Activated naive CD4-positive, alpha-beta T cell treated with anti-CD3 and anti-CD28 coated beads, Interleukin-2, amount 50 U/mL, for 72 hours (primary cell): ENCODE measurements around the gene RPS23. TPM values are rescaled to one million over a fixed set of nuclear protein-coding genes. Genes with fewer than 3 reads are reported as not detected.
"Not testable (repeated sequence)": the region's sequence is repeated elsewhere in the genome, so short reads cannot be mapped to it uniquely, and the experiment has no call there.

Source experiments
- ATAC-seq, 2 donors: fragments of 150-1000 bp; cut with Tn5 transposase; 2 replicates each; pipeline ENCODE4 v1.10.0; 2021; ENCODE audit warnings: mild to moderate bottlenecking in 2 of 2, moderate library complexity in 2 of 2
- DNase-seq, 2 donors: peaks; one replicate each; pipeline ENCODE4 v3.0.0; 2021 to 2022; ENCODE audit warnings: low spot score in 2 of 2
- H3K27ac Mint-ChIP-seq, 2 donors: one replicate each; pipeline ENCODE4 v1.8.0; 2022; ENCODE audit warnings: mild to moderate bottlenecking in 2 of 2, mixed read lengths in 2 of 2
- H3K36me3 Mint-ChIP-seq, 2 donors: one replicate each; pipeline ENCODE4 v1.8.0; 2022; ENCODE audit warnings: mixed read lengths in 2 of 2
- H3K9me3 Mint-ChIP-seq, 2 donors: one replicate each; pipeline ENCODE4 v1.8.0; 2022; ENCODE audit warnings: mixed read lengths in 2 of 2
- total RNA-seq, 2 donors: library from RNA; stranded (reverse); gene quantifications; one replicate each; pipeline ENCODE4 v1.2.3, GENCODE V29; 2022

The RPS23 gene
- total RNA-seq, 2 donors from 2014 or later = 2,960 to 3,243 TPM

DNA sequence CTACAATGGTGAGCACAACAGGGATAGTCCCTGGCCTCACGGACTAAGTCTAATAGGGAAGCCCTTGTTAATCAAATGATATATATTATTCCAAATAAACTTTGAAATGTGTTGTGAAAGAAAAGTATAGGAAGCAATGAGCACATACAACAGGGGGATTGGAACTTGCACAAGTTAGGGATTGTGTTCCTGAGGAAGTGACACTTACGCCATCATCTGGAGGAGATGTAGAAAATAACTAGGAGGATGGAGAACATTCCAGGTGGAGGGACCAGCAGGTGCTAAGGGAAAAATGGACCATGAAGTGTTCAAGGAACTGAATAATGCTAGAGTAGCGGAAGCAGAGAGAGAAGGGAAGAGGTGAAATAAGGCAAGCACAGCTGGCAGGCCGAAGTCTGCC is 18.8 kb upstream of the RPS23 start:
- ATAC-seq (no peak), DNase-seq (no peak)
- H3K9me3 Mint-ChIP-seq = peaks cover 0 to 5% of the 10 kb centered on the region in 2 donors
- peaks cover 0 to 6% of the 10 kb centered on the region in 2 donors for H3K36me3 Mint-ChIP-seq
- no peak overlapping the region for H3K27ac Mint-ChIP-seq

DNA sequence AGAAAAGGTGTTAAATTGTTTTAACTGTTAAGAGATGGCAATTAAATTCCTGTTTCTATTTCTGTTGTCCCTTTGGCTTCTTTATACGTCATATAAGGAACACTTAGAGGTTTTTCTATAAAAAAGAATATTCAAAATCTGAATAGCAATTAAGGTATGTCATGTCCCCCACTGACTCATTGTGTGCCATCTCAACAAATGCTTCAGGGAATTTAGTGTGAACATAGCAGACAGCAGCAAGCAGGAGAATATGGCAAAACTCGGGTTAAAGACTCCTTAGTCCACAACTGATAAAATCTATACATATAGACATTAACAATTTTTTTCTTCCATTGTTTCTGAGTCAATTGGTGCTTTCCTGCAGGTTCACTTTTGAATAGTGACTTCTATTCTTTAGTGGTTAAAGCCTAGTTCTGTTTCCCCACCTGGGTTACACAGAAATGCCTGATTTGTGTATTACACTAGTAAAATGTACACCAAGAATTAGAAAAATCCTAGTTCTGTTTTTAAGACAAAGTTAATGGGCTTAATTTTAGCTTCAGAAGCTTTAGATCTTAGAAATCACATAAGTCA is 17.9 kb upstream of the RPS23 start:
- peak in 1 of 2 donors; percentile 85 for ATAC-seq
- DNase-seq = no peak
- peaks cover 0 to 5% of the 10 kb centered on the region in 2 donors for H3K9me3 Mint-ChIP-seq
- no peak overlapping the region for H3K27ac Mint-ChIP-seq
- H3K36me3 Mint-ChIP-seq = peaks cover 0 to 6% of the 10 kb centered on the region in 2 donors

DNA sequence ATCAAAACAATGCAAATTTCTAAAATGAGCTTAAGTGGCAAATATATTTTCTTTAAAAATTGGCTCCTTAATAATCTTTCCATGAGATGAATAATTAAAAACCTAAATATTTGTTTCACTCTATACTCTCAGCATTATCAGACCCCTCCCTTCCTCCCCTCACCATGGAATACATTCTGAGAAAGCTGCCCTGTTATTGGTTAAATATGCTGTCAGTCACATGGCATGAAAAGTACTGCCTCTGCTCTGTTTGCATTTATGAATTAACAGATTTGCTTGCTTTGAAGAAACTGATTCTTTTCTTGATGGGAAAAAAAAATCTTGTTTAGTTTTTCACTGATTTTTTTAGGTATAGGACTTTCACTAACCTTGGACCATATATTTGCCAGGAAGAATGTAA is 17.0 kb upstream of the RPS23 start:
- DNase-seq = no peak
- Mint-ChIP-seq H3K27ac (no peak overlapping the region), H3K36me3 (peaks cover 0 to 6% of the 10 kb centered on the region in 2 donors), H3K9me3 (peaks cover 0 to 5% of the 10 kb centered on the region in 2 donors)
- ATAC-seq = no peak

DNA sequence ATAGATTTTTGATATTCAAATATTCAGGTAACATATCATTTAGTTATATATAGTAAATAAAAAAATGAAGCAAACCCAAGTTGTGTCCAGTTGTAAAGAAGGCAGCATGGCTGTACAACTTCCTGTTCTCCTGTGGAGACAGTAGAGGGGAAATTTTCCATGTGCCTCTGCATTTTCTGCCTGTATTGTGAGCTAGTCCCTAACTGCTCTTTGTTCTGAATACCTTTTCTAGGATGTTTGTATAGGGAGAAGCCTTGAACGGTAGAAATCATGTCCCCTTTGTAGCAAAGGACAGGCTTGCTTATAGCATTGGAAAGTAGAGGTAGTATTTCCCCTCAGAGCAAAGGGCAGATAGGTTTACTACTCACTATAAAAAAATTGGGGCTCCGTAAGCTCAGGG is 13.3 kb upstream of the RPS23 start:
- no peak for DNase-seq
- Mint-ChIP-seq H3K27ac (no peak overlapping the region), H3K36me3 (no peaks in the 10 kb centered on the region), H3K9me3 (no peaks in the 10 kb centered on the region)
- ATAC-seq = no peak

DNA sequence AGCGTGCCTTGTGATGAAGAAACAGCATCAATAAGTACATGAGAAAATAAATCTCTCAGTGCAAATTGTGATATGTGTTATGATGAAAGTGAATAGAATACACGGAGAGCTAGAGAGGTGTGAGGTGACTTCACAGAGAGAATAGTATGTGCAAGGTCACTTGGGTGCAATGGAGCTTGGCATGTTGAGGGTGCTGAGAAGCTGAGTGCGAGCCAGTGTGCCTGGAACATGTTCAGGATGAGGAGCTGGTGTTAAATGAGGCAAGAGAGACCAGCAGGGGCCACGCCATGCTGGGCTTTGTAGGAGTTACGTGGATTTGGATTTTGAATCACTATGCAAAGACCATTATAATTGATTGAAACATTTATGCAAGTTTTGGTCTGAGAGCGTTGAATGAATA is 12.8 kb upstream of the RPS23 start:
- no peak for DNase-seq
- Mint-ChIP-seq H3K27ac (no peak overlapping the region), H3K36me3 (no peaks in the 10 kb centered on the region), H3K9me3 (no peaks in the 10 kb centered on the region)
- no peak for ATAC-seq

DNA sequence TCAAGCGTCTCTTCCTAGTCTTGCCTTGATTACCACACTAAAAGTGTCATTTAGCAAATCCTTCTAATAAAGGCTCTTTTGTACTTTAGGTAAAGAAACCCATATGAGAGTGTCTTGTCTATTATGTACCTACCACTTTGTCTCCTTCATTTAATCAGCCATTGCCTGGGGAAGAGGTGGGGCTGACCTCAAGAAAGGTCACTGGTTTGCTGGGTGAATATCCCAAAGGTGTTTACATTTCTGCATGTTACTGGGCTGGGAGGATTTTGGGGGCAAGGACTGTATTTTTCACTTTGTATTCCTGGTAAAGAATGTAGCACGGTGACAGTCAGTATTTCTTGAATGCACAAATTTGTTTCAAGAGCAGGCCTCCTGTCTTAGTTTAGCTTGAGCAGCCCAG is 11.9 kb upstream of the RPS23 start:
- DNase-seq = no peak
- no peak for ATAC-seq
- H3K27ac Mint-ChIP-seq = no peak overlapping the region
- no peaks in the 10 kb centered on the region for H3K9me3 Mint-ChIP-seq
- no peaks in the 10 kb centered on the region for H3K36me3 Mint-ChIP-seq

DNA sequence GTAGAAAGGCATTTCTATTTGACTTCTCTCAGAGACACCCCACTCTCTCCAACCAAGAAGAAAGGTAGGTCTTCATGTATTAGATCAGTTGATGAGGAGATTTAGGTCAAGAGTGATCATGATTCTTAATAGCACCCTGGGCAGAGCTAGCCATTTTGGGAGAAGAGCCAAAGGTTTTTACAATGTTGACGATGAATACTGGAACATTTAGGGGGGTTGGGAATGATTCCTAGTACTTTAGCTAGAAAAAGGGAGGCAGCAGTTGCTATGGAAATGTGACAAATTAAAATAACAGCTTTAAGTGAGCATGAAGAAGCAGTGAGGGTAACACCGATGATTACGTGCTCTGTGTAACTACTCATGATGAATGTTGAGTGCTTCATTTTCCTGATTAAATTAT is 9.5 kb upstream of the RPS23 start:
- ATAC-seq = no peak
- no peak overlapping the region for H3K27ac Mint-ChIP-seq

DNA sequence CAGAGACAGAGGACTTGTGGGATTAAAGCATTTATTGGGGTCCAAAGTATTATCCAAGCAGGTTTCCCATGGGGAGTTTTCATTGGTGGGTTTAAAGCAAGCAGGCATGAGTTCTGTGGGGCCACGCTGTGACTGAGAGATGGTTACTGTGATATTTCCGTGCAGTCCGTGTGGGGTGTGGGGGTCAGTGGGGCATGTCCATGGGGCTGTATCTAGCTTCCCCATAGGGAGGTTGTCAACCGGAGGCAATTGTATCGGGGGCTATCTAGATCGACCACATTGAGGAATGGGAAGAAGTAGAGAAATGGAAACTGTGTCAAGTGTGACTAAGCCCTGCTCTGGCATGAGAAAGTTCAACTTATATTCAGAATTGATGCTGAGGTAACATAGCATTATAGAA is 7.1 kb upstream of the RPS23 start:
- DNase-seq (no peak), ATAC-seq (no peak)
- no peaks in the 10 kb centered on the region for H3K9me3 Mint-ChIP-seq
- no peak overlapping the region for H3K27ac Mint-ChIP-seq
- peaks cover 0 to 5% of the 10 kb centered on the region in 2 donors for H3K36me3 Mint-ChIP-seq

More for the DNA sequence above, 9.5 kb upstream of the RPS23 start:
- no peaks in the 10 kb centered on the region for H3K36me3 Mint-ChIP-seq
- DNase-seq = no peak
- no peaks in the 10 kb centered on the region for H3K9me3 Mint-ChIP-seq

DNA sequence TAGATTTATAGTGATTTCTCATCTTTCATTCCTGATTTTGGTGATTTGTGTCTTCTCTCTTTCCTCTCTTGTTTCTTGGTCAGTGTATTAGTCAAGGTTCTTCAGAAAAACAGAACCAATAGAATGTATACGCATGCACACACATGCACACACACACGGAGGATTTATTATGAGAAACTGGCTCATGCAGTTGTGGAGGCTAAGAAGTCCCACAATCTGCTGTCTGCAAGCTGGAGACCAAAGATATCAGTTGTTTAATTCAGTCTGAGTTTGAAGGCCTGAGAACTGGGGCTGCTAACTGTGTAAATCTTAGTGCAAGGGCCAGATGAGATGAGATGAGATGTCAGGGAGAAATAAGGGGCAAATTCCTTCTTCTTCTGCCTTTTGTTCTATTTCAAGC is 5.7 kb upstream of the RPS23 start:
- Mint-ChIP-seq H3K9me3 (no peaks in the 10 kb centered on the region), H3K27ac (no peak overlapping the region), H3K36me3 (peaks cover 0 to 6% of the 10 kb centered on the region in 2 donors)
- ATAC-seq (no peak), DNase-seq (no peak)

DNA sequence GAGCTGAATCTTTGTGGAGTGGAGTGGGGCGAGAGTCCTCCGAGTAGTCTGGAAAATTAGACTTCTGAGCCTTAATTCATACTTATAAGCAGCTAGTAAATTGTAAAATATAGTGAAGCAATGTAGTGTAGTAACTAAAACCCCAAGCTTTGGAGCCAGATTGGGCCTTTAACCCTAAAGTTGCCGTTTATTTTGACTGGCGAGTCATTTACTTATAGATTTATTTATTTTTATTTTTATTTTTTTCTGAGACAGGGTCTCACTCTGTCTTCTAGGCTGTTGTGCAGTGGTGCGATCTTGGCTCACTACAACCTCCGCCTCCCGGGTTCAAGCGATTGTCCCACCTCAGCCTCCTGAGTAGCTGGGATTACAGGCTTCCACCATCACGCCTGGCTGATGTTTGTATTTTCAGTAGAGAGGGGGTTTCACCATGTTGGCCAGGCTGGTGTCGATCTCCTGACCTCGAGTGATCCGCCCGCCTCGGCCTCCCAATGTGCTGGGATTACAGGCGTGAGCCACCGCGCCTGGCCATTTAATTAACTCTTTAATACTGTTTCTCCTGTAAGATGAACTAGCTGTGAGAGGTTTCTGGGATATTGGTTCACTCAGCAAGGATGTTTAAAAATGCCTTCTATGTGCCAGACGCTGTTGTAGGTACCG is 687 bp upstream of the RPS23 start:
- no peak for ATAC-seq
- Mint-ChIP-seq H3K27ac (peak overlapping the region; percentile 96 to 98), H3K36me3 (peaks cover 46 to 49% of the 10 kb centered on the region in 2 donors), H3K9me3 (no peaks in the 10 kb centered on the region)
- DNase-seq = no peak

DNA sequence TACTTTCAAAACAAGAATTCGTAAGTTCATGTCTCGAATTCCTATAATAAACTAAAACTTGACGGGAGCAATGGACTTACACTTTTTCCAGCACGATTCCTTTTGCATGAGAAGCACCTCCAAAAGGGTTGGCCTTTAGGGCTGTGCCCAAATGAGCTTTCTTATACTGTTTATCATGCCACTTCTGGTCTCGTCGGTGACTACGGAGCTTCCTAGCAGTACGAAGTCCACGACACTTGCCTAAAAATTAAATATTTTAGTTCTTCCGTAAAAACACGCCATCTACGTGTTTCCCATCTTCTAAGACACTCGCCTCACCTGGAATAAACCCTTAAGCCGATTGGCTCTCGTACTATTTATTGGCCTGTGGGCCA is 554 bp downstream of the RPS23 start:
- Mint-ChIP-seq H3K36me3 (peaks cover 51 to 53% of the 10 kb centered on the region in 2 donors), H3K9me3 (no peaks in the 10 kb centered on the region), H3K27ac (peak overlapping the region; percentile 96 to 98)
- no peak for DNase-seq
- no peak for ATAC-seq

DNA sequence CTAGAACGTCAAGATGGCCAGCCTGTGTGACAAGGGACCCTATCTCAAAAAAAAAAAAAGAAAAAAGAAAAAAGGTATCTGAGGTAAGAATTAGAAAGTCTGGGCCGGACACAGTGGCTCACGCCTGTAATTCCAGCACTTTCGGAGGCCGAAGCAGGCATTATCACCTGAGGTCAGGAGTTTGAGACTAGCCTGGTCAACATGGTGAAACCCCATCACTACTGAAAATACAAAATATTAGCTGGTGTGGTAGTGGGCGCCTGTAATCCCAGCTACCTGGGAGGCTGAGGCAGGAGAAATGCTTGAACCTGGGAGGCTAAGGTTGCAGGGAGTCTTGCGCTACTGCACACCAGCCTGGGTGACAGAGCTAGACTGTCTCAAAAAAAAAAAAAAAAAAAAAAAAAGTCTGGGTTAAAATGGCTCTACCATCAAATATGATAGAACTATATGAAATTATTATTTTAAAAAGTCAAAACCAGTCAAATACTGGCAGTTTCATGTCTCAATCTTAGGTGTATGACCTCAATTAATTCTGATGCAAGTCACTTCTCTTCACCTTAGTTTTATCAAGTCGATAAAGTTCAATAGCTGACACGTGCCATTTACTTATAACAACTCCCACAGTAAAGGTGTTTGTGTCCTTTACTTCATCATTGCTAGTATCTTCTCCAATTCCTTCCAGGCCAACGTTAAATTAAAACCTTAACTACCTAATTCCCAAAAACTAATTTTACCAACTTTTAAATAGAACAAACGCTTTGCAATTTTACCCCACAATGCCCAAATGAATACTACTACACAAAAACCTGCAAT is 1.1 kb downstream of the RPS23 start:
- Mint-ChIP-seq H3K27ac (peak overlapping the region; percentile 96 to 98), H3K9me3 (no peaks in the 10 kb centered on the region), H3K36me3 (peaks cover 55 to 56% of the 10 kb centered on the region in 2 donors)
- DNase-seq (no peak), ATAC-seq (no peak)

DNA sequence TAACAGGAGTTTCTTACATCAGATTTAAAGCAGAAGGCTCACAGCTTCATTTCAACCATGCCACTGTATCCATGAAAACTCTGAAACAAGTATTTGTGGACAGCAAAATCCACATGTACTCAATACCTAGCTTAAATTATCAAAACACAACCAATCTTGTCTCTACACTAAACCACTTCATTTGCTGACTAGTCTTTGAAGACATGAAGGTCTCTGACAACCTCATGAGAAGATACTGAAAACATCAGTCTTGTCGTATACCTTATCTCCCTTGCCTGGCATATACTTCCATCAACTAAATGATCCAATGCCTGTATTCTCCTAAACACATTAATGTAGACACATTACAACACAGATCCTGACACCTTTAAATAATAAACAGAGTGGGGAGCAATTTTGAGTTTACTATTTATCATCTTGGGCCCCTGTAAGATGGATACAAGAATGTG is 2.9 kb downstream of the RPS23 start:
- ATAC-seq (no peak), DNase-seq (no peak)
- peak overlapping the region in 1 of 2 donors; percentile 19 for H3K27ac Mint-ChIP-seq
- H3K36me3 Mint-ChIP-seq = peaks cover 51 to 56% of the 10 kb centered on the region in 2 donors
- no peaks in the 10 kb centered on the region for H3K9me3 Mint-ChIP-seq

DNA sequence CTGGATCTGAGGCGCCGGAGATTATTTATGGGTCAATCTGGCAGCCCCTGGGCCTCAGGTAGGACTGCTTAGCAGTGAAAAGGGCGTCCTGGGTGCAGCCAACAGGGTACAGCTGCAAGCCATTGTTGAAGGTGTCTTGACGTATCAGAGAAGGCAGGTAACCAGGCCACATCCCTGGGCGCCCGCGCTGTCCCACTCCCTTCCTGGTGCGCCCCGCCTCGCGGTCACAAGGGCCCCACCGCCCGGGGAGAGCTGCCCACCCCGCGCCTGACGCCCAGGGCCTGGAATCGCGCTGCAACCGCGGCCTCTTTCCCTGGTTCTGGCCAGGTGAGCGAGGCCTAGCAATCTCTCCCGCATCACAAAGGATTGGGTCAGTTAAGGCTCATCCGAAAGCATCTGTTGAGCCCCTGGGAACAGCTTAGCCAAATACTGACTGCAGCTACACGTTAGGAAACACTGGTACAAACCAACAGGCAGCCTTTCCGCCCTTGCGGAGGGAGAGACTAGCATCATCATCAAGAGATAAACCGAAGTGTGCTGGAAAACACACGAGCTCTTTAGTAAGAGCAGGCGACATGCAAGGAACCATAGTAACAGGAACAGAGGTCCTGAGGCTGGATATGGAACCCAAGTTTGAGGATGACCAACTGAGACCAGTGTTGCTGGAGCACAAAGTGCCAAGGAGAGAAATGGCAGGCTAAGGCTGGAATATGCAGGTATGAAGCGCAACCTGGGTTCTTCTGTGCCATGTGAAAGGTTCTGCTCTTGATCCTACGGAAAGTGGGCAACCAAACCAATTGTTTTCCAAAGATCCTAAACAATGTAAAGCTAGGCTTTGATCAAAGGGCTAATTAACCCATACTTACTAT is 3.6 kb downstream of the RPS23 start:
- no peaks in the 10 kb centered on the region for H3K9me3 Mint-ChIP-seq
- peaks cover 50 to 56% of the 10 kb centered on the region in 2 donors for H3K36me3 Mint-ChIP-seq
- DNase-seq (no peak), ATAC-seq (no peak)
- peak overlapping the region; percentile 19 to 87 for H3K27ac Mint-ChIP-seq

DNA sequence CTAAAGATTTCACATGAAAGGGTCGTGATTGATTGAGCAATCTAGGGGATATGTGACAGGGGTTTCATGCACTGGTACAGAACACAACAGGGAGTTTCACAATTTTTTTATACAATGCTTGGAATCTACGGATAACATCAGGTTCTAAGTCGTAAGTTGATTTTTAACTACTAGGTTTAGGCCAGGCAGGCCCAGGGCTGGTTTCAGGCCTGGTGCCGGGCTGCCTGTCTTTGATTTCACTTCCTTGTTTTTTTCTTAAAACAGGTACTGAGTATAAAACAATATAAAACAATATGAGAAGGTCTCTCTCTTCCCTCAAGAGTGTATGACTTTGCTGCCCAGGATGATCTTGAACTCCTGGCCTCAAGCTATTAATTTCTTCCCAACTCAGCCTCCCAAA is 4.7 kb downstream of the RPS23 start:
- H3K27ac Mint-ChIP-seq = peak overlapping the region in 1 of 2 donors; percentile 87

DNA sequence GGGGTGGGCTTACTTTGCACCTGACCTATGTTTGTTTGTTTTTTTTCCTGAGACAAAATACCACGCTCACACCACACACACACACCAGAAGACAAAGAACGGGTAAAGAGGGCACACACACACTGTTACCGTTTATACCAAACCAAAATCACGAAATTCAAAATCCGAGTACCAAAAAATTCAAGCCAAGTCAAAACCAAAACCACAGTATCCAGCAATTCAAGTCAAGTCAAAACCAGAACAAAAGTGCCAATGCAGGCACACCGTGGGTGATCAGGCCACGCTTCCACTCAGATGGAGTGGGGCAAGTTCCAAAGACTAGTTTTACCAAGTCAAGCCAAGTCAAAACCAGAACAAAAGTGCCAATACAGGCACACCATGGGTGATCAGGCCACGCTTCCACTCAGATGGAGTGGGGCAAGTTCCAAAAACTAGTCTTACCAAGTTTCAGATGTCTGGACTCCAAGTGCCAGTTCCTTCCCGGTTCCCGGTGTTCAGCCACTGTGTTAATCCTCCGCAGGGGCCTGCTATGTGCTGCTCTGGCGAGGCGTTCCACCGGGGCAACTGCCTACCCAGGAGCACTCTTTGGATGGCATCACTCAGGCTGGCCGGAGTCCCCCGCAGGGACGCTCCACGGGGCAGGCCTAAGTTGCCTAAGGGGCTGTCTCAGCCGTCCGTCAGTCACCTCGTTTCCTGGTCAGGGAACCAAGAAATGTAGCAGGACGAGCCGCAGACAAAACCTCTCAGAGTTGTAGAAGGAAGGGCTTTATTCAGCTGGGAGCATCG is 5.4 kb downstream of the RPS23 start:
- DNase-seq, H3K9me3 Mint-ChIP-seq, ATAC-seq: not testable (repeated sequence)
- Mint-ChIP-seq H3K27ac (peak overlapping the region in 1 of 2 donors; percentile 91), H3K36me3 (peaks cover 47 to 53% of the 10 kb centered on the region in 2 donors)

More for the DNA sequence above, 4.7 kb downstream of the RPS23 start:
- DNase-seq, ATAC-seq, H3K9me3 Mint-ChIP-seq: not testable (repeated sequence)
- H3K36me3 Mint-ChIP-seq = peaks cover 54 to 57% of the 10 kb centered on the region in 2 donors
